SH-SY5Y (cell line): ENCODE measurements around the gene CELSR1.

Experiments used
- GATA2 ChIP-seq: IDR thresholded peaks from 2 replicates; pipeline ENCODE4 v1.6.1; 2011; ENCODE audit warnings: mild to moderate bottlenecking, low read depth, low read length
- GATA3 ChIP-seq: IDR thresholded peaks from 2 replicates; pipeline ENCODE4 v1.6.1; 2011; ENCODE audit warnings: low read depth, mild to moderate bottlenecking, low read length, moderate library complexity

- TF ChIP-seq GATA2 (no peak), GATA3 (no peak)
Observed at GRCh38 chr22:46348099-46348695, 189.2 kb downstream of the CELSR1 start.
